GM18868 (cell line): Measurements from ENCODE around the gene DCC.

ENCODE experiments used
- ATAC-seq: cut with Tn5 transposase; IDR thresholded peaks from one replicate; pipeline ENCODE4 v1.9.1; 2021; ENCODE audit warnings: mild to moderate bottlenecking, moderate library complexity; ENCODE audit not compliant: unreplicated experiment

The DCC gene

GRCh38 chr18:53139746-53140500, 799.9 kb downstream of the DCC start:
- no peak for ATAC-seq

- no peak for ATAC-seq
These were observed 802.0 kb downstream of the DCC start for GRCh38 chr18:53142005-53142404.

- ATAC-seq, result no peak
These were observed 807.5 kb downstream of the DCC start for GRCh38 chr18:53147472-53147871.

- ATAC-seq, result no peak
These were observed 808.1 kb downstream of the DCC start for GRCh38 chr18:53148123-53148522.

- no peak for ATAC-seq
These were observed 812.5 kb downstream of the DCC start for GRCh38 chr18:53152476-53152875.

- peak; percentile 53 for ATAC-seq
These were observed 813.3 kb downstream of the DCC start for GRCh38 chr18:53153281-53153680.

GRCh38 chr18:53153800-53154199, 813.8 kb downstream of the DCC start:
- ATAC-seq, result no peak

GRCh38 chr18:53165770-53166169, 825.8 kb downstream of the DCC start:
- peak; percentile 84 for ATAC-seq

- no peak for ATAC-seq
These were observed 829.3 kb downstream of the DCC start for GRCh38 chr18:53169346-53169745.

GRCh38 chr18:53191634-53192033, 851.6 kb downstream of the DCC start:
- no peak for ATAC-seq

GRCh38 chr18:53193870-53194269, 853.9 kb downstream of the DCC start:
- ATAC-seq, result no peak

- no peak for ATAC-seq
These were observed 879.9 kb downstream of the DCC start for GRCh38 chr18:53219853-53220252.

- no peak for ATAC-seq
These were observed 884.3 kb downstream of the DCC start for GRCh38 chr18:53224128-53224778.

- ATAC-seq, result peak; percentile 66
These were observed 885.7 kb downstream of the DCC start for GRCh38 chr18:53225567-53226325.

GRCh38 chr18:53234610-53235009, 894.6 kb downstream of the DCC start:
- no peak for ATAC-seq

- ATAC-seq, result no peak
These were observed 901.2 kb downstream of the DCC start for GRCh38 chr18:53241161-53241560.

- ATAC-seq, result no peak
These were observed 913.8 kb downstream of the DCC start for GRCh38 chr18:53253789-53254188.

GRCh38 chr18:53254265-53254664, 914.3 kb downstream of the DCC start:
- no peak for ATAC-seq

GRCh38 chr18:53261241-53261640, 921.2 kb downstream of the DCC start:
- no peak for ATAC-seq

GRCh38 chr18:53266850-53267249, 926.9 kb downstream of the DCC start:
- ATAC-seq, result no peak

- no peak for ATAC-seq
These were observed 928.5 kb downstream of the DCC start for GRCh38 chr18:53268455-53268854.

GRCh38 chr18:53281406-53281805, 941.4 kb downstream of the DCC start:
- no peak for ATAC-seq
